Activated CD4-positive, alpha-beta memory T cell treated with anti-CD3 and anti-CD28 coated beads, Interleukin-2, amount 10 ng/mL, durations not matched to agents 7 days and 5 days (primary cell): ENCODE results near the gene ATP2B1. TPM values are rescaled to one million over a fixed set of nuclear protein-coding genes. Genes with fewer than 3 reads are reported as not detected.

Experiments used
- CTCF ChIA-PET: fragments of 350-600 bp; sonication (Branson Sonifier 250); formaldehyde crosslinking; loops from one replicate; lab custom pipeline; 2021; ENCODE audit warnings: antibody characterized with exemption, inconsistent platforms; lab: Charles Lee
- POLR2A ChIA-PET: fragments of 350-600 bp; sonication (Branson Sonifier 250); formaldehyde crosslinking; loops from one replicate; lab custom pipeline; 2021; ENCODE audit warnings: antibody characterized with exemption; lab: Charles Lee
- DNase-seq: peaks from one replicate; pipeline ENCODE4 v3.0.0-alpha.2; 2020
- H3K27ac Mint-ChIP-seq: one replicate; pipeline ENCODE4 v1.8.0; 2021; ENCODE audit warnings: mild to moderate bottlenecking, mixed read lengths
- H3K27me3 Mint-ChIP-seq: one replicate; pipeline ENCODE4 v1.8.0; 2021; ENCODE audit warnings: mixed read lengths
- H3K36me3 Mint-ChIP-seq: one replicate; pipeline ENCODE4 v1.8.0; 2021; ENCODE audit warnings: low read depth, mixed read lengths
- H3K4me1 Mint-ChIP-seq: one replicate; pipeline ENCODE4 v1.8.0; 2021; ENCODE audit warnings: mixed read lengths
- H3K4me3 Mint-ChIP-seq: one replicate; pipeline ENCODE4 v1.8.0; 2021; ENCODE audit warnings: mild to moderate bottlenecking, mixed read lengths
- H3K9me3 Mint-ChIP-seq: one replicate; pipeline ENCODE4 v1.8.0; 2021; ENCODE audit warnings: mixed read lengths
- total RNA-seq, 2 experiments: library from RNA; stranded (reverse); gene quantifications; one replicate each; pipeline ENCODE4 v1.2.3, GENCODE V29; 2021

Gene ATP2B1
- total RNA-seq, 2 experiments from 2014 or later: 29.7 to 33.4 TPM

DNA sequence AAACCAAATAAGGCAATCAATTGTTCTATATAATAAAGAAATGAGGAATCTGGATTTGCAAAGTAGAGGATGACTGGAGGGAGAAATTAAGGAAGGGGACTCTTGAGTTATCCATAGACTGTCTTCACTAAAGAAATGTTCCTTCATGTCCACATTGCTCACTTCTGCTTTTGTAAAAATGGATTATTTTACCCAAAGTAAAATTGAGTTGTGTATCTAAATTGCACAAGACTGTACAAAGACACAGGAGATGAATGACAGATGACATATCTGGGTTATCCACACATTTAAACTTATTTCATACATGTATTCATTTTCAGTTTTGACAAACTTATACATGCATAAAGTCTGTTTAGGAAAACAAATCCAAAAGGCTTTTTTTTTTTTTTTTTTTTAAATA, 11.3 kb downstream of the ATP2B1 start:
- Mint-ChIP-seq H3K36me3 (no peaks in the 10 kb centered on the region), H3K27ac (no peak overlapping the region), H3K4me1 (peaks cover 10% of the 10 kb centered on the region), H3K9me3 (no peaks in the 10 kb centered on the region), H3K27me3 (no peaks in the 10 kb centered on the region), H3K4me3 (no peak overlapping the region)
- ChIA-PET POLR2A (no interaction called here), CTCF (interaction anchor here (0.6 to 1.3 kb wide), 2 partner anchors 18 to 154 kb away, joined by 3 to 5 read pairs; no protein-coding TSS in a partner anchor)
- DNase-seq: no peak

DNA sequence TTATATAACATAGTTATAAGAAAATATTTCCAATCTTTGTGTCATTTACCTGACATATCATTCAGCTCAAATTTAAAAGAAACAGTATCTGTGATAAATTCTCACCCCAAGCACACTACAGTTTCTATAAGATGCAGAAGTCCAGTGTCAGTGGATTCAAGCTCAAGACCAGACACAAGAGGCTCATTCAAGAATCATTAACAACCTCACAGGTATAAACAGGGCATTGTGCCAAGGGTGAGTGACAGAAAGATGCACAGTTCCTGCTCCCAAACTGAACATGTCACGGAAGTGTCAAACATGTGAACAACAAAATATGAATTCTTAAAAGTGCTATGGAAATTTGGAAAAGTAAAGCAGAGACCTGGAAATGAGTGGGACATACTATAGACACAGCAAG, 12.8 kb downstream of the ATP2B1 start:
- peaks cover 10% of the 10 kb centered on the region for H3K4me1 Mint-ChIP-seq
- H3K4me3 Mint-ChIP-seq: no peak overlapping the region
- H3K36me3 Mint-ChIP-seq: no peaks in the 10 kb centered on the region
- no peaks in the 10 kb centered on the region for H3K27me3 Mint-ChIP-seq
- ChIA-PET CTCF (no interaction called here), POLR2A (interaction anchor here (0.6 to 1.9 kb wide), 2 partner anchors 13 to 69 kb away, joined by 3 to 7 read pairs; partner anchors contain the start of gene ATP2B1)
- DNase-seq: no peak
- no peak overlapping the region for H3K27ac Mint-ChIP-seq
- no peaks in the 10 kb centered on the region for H3K9me3 Mint-ChIP-seq

DNA sequence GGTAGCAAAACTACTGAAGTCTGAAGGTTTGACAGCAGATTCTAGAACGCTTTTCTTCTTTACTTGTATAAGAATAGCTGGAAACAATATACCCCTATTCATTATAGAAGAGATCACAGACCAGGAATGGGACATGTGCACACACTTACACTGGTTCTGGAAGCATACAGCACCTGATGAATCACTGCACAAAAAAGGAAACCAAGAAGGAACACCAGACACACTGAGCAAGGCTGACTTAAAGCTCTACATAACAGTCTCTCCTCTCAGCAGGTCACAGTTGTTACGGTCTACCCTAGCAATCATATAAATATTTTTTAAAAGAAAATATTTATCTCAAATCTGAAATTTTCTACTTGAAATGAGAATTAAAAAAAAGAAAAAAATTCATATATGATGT, 13.5 kb downstream of the ATP2B1 start:
- no peak for DNase-seq
- ChIA-PET CTCF (no interaction called here), POLR2A (interaction anchor here (1.9 kb wide), 1 partner anchor 14 kb away, joined by 7 read pairs; the partner anchor contains the start of gene ATP2B1)
- Mint-ChIP-seq H3K4me1 (peaks cover 8% of the 10 kb centered on the region), H3K27me3 (no peaks in the 10 kb centered on the region), H3K9me3 (no peaks in the 10 kb centered on the region), H3K27ac (no peak overlapping the region), H3K36me3 (no peaks in the 10 kb centered on the region), H3K4me3 (no peak overlapping the region)

DNA sequence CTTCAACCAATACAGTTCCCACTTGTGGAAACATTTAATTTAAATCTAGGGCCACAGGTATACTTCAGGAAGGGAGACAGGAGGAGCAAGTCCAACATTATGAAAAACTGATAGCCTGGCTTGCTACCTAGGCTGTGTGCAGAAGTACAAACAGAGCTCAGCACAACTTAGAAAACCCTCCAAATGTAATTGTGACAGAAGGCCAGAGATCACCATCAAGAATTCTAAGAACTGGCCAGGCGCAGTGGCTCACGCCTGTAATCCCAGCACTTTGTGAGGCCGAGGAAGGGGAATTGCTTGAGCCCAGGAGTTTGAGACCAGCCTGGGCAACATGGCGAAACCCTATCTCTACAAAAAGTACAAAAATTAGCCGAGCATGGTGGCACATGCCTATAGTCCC, 14.1 kb downstream of the ATP2B1 start:
- DNase-seq: no peak

DNA sequence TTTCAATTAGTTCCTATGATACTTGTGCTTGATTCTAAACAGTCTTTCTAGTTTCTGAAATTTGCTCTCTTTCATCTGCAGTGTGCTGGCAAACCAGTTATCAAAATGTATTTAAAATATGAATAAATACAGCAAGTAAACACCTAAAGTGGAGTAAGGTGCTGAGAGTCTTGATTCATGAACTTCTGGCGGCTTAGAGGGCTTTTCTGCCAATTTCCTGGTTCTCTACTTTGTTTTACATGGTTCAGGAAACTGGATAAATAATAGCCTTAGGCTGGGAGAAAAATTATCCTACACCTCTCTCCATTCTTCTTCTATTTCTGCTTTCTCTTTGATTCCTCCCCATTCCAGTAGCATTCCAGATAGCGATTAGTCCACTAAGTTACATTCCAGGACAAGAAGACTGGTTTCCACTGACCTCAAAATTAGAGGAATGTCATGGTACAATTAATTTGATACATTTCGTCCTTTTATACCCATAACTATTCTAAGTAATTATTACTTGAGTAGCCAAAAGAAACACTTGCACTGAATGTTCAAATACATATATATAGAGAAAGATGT, 14.9 kb downstream of the ATP2B1 start:
- POLR2A ChIA-PET: no interaction called here
- Mint-ChIP-seq H3K4me1 (peaks cover 8% of the 10 kb centered on the region), H3K27me3 (no peaks in the 10 kb centered on the region), H3K4me3 (no peak overlapping the region), H3K9me3 (no peaks in the 10 kb centered on the region), H3K27ac (no peak overlapping the region), H3K36me3 (no peaks in the 10 kb centered on the region)
- DNase-seq: no peak
- CTCF ChIA-PET: no interaction called here

More for the DNA sequence above, 14.1 kb downstream of the ATP2B1 start:
- H3K27ac Mint-ChIP-seq: no peak overlapping the region
- H3K4me3 Mint-ChIP-seq: no peak overlapping the region
- POLR2A ChIA-PET: interaction anchor here (1.9 kb wide), 1 partner anchor 14 kb away, joined by 7 read pairs; the partner anchor contains the start of gene ATP2B1
- CTCF ChIA-PET: no interaction called here
- H3K9me3 Mint-ChIP-seq: no peaks in the 10 kb centered on the region
- no peaks in the 10 kb centered on the region for H3K36me3 Mint-ChIP-seq
- H3K4me1 Mint-ChIP-seq: peaks cover 8% of the 10 kb centered on the region
- H3K27me3 Mint-ChIP-seq: no peaks in the 10 kb centered on the region

DNA sequence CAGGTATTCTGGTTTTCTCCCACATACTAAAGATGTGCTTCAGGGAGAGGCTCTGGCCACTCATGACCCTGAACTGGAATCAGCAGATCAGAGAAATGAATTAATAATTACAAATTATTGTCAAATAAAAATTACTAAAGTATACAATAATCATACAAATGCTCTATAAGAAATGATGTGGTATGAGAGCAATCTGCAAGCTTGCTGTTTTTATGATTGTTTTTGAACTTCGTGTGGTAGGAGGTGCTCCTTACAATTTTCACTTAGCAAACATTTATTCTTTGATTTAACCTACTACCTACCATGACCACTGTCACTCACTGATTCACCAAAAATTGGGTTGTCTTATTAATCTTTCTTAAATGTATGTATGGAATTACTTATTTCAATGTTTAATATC, 16.2 kb downstream of the ATP2B1 start:
- H3K27me3 Mint-ChIP-seq: no peaks in the 10 kb centered on the region
- H3K4me1 Mint-ChIP-seq: peaks cover 8% of the 10 kb centered on the region
- H3K4me3 Mint-ChIP-seq: no peak overlapping the region
- DNase-seq: no peak
- H3K9me3 Mint-ChIP-seq: no peaks in the 10 kb centered on the region
- ChIA-PET CTCF (interaction anchor here (0.6 kb wide), 1 partner anchor 21 kb away, joined by 4 read pairs; no protein-coding TSS in a partner anchor), POLR2A (no interaction called here)
- H3K27ac Mint-ChIP-seq: no peak overlapping the region
- no peaks in the 10 kb centered on the region for H3K36me3 Mint-ChIP-seq

DNA sequence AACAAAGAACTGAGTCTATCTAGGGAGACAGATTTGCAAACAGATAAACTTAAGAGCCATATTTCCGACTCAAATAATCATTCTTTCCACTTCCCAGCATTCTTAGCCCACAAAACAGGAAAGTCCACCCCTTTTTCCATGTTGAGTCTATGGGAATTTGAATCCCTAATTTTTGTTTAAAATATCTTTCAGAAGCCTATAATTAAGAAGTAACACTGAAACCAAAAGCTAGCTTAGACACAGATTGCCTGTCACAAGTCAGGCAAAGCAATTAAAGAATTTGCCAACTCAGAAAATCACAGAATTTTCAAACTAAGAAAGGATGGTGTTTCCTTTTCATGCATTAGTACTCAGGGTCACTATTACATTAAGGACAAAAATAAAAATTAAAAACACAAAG, 17.0 kb downstream of the ATP2B1 start:
- ChIA-PET CTCF (no interaction called here), POLR2A (no interaction called here)
- Mint-ChIP-seq H3K27ac (no peak overlapping the region), H3K36me3 (no peaks in the 10 kb centered on the region), H3K9me3 (no peaks in the 10 kb centered on the region), H3K4me1 (peaks cover 8% of the 10 kb centered on the region), H3K27me3 (no peaks in the 10 kb centered on the region), H3K4me3 (no peak overlapping the region)
- DNase-seq: no peak

DNA sequence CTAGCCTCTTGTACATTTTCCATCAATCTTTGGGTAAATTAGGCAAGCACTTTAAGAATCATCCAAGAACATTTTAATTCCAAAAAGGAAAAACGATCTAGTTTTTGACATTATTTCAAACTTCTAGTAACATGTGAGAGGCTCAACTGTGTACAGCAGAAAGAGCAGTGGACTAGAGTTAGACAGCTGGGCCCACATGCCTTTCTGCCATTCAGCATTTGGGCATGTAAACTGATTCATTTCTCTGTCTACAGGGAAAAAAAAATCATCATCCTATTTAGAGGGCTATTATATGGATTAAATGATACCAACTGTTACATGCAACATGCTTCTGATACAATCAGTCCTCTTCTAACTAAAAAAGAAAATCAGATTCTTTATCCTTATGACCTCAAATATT, 17.7 kb downstream of the ATP2B1 start:
- ChIA-PET CTCF (no interaction called here), POLR2A (no interaction called here)
- H3K9me3 Mint-ChIP-seq: peaks cover 2% of the 10 kb centered on the region
- no peak overlapping the region for H3K4me3 Mint-ChIP-seq
- no peaks in the 10 kb centered on the region for H3K27me3 Mint-ChIP-seq
- H3K27ac Mint-ChIP-seq: no peak overlapping the region
- no peaks in the 10 kb centered on the region for H3K36me3 Mint-ChIP-seq
- peaks cover 6% of the 10 kb centered on the region for H3K4me1 Mint-ChIP-seq
- DNase-seq: no peak

DNA sequence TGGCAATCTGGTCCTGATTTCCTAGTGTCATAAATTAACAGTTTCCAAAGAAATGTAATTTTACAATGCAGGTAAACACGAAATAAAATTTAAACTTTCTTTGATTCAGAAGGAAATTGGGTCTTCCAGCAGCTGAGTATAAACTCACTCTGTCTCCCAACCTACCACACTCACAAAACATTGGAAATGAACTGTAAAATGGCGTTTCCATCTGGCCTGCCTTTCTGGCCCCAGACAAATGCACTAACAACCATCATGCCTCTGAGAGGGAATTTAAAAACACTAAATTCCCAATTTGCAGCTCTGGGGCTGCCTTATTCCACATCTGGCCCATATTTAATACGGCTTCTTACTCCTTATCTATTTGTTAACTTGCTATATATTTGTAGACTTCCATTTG, 19.3 kb downstream of the ATP2B1 start:
- no peak overlapping the region for H3K4me3 Mint-ChIP-seq
- H3K9me3 Mint-ChIP-seq: peaks cover 2% of the 10 kb centered on the region
- H3K27ac Mint-ChIP-seq: no peak overlapping the region
- H3K27me3 Mint-ChIP-seq: no peaks in the 10 kb centered on the region
- no peak for DNase-seq
- ChIA-PET POLR2A (interaction anchor here (1.5 kb wide), 1 partner anchor 19 kb away, joined by 5 read pairs; the partner anchor contains the start of gene ATP2B1), CTCF (no interaction called here)
- peaks cover 5% of the 10 kb centered on the region for H3K36me3 Mint-ChIP-seq
- H3K4me1 Mint-ChIP-seq: peaks cover 3% of the 10 kb centered on the region

DNA sequence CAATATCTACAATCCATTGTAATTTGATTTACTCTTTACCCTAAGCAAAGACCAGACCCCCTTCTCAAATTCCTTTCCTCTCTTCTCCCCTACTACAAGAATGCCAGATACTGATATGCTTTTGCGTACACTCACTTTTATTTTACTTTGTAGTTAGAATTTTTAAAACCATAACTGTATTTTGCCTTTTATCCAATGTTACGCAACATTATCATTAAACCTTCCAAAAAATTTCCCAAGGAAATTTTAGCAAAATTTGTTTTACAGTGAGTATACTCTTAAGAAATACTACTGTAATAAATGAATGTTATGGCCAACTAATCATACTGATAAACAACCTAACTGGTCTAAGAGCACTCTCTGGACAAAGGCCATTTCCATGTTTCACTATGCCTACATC, 22.3 kb downstream of the ATP2B1 start:
- Mint-ChIP-seq H3K36me3 (peaks cover 16% of the 10 kb centered on the region), H3K9me3 (peaks cover 20% of the 10 kb centered on the region), H3K27me3 (no peaks in the 10 kb centered on the region), H3K27ac (no peak overlapping the region), H3K4me1 (no peaks in the 10 kb centered on the region), H3K4me3 (no peak overlapping the region)
- POLR2A ChIA-PET: no interaction called here
- no peak for DNase-seq
- CTCF ChIA-PET: no interaction called here

DNA sequence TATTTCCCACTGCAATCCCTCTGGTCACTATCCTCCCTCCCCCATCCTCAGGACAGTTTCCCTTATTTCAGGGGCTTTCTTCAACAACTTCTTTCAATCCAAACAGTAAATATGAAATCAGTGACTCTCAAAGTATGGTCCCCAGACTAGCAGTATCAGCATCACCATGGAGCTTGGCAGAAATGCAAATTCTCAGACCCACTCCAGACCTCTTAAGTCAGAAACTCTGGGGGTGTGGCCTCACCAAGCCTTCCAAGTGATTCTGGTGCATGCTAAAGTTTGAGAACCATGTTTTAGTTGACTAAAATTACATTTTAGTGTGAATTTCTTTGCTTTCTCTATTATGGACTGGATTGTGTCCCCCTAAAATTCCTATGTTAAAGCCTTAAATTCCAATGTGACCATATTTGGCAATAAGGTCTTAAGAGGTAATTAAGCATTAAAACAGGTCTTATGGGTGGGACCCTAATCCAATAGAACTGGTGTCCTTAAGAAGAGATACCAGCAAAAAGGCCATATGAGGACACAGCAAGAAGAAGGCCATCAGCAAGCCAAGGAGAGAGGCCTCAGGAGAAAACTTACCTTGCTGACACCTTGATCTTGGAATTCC, 23.2 kb downstream of the ATP2B1 start:
- no peaks in the 10 kb centered on the region for H3K4me1 Mint-ChIP-seq
- peaks cover 26% of the 10 kb centered on the region for H3K9me3 Mint-ChIP-seq
- no peaks in the 10 kb centered on the region for H3K27me3 Mint-ChIP-seq
- no peak overlapping the region for H3K4me3 Mint-ChIP-seq
- H3K27ac Mint-ChIP-seq: no peak overlapping the region
- POLR2A ChIA-PET: no interaction called here
- CTCF ChIA-PET: no interaction called here
- H3K36me3 Mint-ChIP-seq: peaks cover 22% of the 10 kb centered on the region
- DNase-seq: no peak

DNA sequence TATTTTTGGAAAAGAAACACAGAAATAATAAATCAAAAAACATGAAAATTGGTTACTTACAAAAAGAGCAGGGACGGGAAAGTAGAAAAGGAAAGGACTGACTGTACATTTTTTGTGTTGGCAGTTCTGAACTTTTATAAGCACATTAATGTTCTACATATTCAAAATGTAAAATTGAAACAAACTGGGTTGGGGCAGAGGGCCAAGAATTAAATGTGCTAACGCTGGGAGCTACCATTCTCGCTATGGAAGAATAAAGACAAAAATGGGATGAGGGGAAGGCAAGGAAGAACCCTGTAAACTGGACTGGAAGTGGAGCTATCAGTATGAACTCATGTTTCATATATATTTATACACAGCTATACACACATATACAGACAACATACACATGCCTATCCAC, 24.5 kb downstream of the ATP2B1 start:
- Mint-ChIP-seq H3K36me3 (peaks cover 32% of the 10 kb centered on the region), H3K27me3 (no peaks in the 10 kb centered on the region), H3K4me1 (no peaks in the 10 kb centered on the region), H3K4me3 (no peak overlapping the region), H3K9me3 (peaks cover 39% of the 10 kb centered on the region), H3K27ac (no peak overlapping the region)
- no peak for DNase-seq
- CTCF ChIA-PET: no interaction called here
- POLR2A ChIA-PET: interaction anchor here (1.1 kb wide), 1 partner anchor 25 kb away, joined by 4 read pairs; the partner anchor contains the start of gene ATP2B1

DNA sequence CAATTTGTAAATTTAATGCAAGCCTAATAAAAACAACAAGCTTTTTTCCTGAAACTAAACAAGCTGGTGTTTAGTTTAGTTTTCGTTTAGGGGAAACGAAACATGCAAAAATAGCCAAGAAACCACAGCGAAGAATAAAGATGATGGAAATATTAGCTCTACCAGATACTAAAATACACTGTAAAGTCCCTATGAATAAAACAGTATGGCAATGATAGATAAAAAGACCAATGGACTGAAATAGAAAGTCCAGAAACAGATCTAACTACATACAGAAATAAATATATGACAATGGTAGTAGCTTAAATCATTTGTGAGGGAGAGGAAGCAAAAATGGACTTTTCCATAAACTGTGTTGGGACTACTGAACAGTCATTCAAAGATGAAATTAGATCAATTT, 26.4 kb downstream of the ATP2B1 start:
- Mint-ChIP-seq H3K36me3 (peaks cover 37% of the 10 kb centered on the region), H3K4me3 (no peak overlapping the region), H3K27ac (no peak overlapping the region), H3K4me1 (peaks cover 9% of the 10 kb centered on the region), H3K27me3 (no peaks in the 10 kb centered on the region), H3K9me3 (peaks cover 42% of the 10 kb centered on the region)
- POLR2A ChIA-PET: no interaction called here
- DNase-seq: no peak
- CTCF ChIA-PET: no interaction called here

DNA sequence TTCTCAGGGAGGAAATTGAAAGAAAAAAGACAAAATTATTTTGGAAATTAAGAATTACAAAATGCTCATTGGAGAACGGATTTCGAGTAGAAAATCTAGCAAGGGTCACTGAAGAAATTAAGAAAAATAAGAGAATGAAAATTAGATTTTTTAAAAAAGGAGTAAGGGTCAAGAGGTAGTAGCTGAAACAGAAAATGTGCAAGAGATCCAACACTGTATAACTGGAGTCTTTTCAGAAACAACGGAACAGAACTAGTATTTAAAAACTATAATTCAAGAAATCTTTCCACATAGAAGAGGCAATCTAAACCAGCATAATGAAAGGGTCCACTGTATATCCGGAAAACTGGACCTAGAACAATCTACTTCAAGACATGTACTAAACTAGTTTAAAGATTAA, 28.2 kb downstream of the ATP2B1 start:
- POLR2A ChIA-PET: no interaction called here
- Mint-ChIP-seq H3K27ac (no peak overlapping the region), H3K4me3 (no peak overlapping the region), H3K4me1 (peaks cover 10% of the 10 kb centered on the region), H3K9me3 (peaks cover 40% of the 10 kb centered on the region), H3K36me3 (peaks cover 37% of the 10 kb centered on the region), H3K27me3 (no peaks in the 10 kb centered on the region)
- CTCF ChIA-PET: no interaction called here
- no peak for DNase-seq
